ENCODE data around the gene SH3PXD2A. TPM values are rescaled to one million over a fixed set of nuclear protein-coding genes. Genes with fewer than 3 reads are reported as not detected.

SH3PXD2A gene
- total and polyA plus RNA-seq, 12 donors: 5.7 to 34.5 (median 19.2) TPM

DNA sequence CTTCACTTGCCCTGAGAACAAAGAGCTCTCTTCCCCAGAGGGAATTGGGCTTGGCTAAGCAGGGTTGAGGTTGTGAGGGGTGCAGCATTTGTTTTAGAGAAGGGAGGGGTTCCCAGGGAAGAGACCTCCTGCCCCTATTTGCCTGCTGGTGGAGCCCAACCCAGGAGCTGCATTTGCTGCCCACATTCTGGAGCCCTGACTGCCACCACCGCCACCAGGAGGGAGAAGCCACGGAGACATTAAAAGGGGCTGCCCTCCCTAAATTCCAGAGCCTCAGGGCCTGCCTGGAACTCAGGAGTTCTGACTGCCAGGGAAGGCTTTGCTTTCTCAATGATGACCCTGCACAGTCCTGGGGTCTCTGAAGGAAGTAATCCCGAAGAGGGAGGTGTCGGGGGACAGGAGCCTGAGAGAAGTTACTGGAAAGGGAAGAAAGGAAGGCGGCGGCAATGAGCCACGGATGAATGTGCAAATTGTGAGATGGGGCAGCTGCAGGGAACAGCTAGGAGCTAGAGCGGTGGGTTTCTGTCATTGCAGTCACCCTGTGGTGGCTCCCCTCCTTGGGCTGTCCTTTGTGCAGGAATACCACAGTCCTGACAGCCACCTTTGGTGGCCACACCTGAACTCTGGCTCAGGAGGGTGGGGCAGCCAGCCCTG is 310.6 kb downstream of the SH3PXD2A start:
- Histone ChIP-seq H3K9me3 (replicated peaks in 1 of 3) (no peaks in the 10 kb centered on the region), H3K4me1 (replicated peaks in 1 of 2) (peaks cover 0 to 9% of the 10 kb centered on the region in 2 donors), H3K27me3 (no peaks in the 10 kb centered on the region), H3K4me3 (no peak overlapping the region), H3K27ac (no peak overlapping the region), H3K36me3 (replicated peaks in 1 of 2) (no peaks in the 10 kb centered on the region)
- intact Hi-C loops (cut with DNase I): no loop called here
- DNase-seq: peak in 1 of 7 donors; percentile 46
- TF ChIP-seq POLR2A (IDR thresholded peaks at IDR 0.05): no peak
- TF ChIP-seq, protein P1, sequence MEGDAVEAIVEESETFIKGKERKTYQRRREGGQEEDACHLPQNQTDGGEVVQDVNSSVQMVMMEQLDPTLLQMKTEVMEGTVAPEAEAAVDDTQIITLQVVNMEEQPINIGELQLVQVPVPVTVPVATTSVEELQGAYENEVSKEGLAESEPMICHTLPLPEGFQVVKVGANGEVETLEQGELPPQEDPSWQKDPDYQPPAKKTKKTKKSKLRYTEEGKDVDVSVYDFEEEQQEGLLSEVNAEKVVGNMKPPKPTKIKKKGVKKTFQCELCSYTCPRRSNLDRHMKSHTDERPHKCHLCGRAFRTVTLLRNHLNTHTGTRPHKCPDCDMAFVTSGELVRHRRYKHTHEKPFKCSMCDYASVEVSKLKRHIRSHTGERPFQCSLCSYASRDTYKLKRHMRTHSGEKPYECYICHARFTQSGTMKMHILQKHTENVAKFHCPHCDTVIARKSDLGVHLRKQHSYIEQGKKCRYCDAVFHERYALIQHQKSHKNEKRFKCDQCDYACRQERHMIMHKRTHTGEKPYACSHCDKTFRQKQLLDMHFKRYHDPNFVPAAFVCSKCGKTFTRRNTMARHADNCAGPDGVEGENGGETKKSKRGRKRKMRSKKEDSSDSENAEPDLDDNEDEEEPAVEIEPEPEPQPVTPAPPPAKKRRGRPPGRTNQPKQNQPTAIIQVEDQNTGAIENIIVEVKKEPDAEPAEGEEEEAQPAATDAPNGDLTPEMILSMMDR (IDR thresholded peaks at IDR 0.05): no peak
- 90 to 97% (median 92%) methylated on average over 6 to 8 of the region's 8 CpGs for WGBS, 4 donors

Small RNA genes within 50 kb of the gene (small RNA-seq; reads per million reads assigned to genes)
- 0 reads per million in 2 donors for gene RF00019

Other genes with a start within 250 kb of the SH3PXD2A start
- 10 to 100 TPM; 24.5 to 73.6 (median 37.5) TPM for gene STN1, start 62.6 kb upstream of the SH3PXD2A start, total RNA-seq
- 10 to 100 TPM; 14.8 to 38.5 (median 18.8) TPM for gene STN1, start 62.6 kb upstream of the SH3PXD2A start, polyA plus RNA-seq
- 10 to 100 TPM; 21.5 to 75.4 (median 34.6) TPM for gene SLK, start 111.6 kb upstream of the SH3PXD2A start, total RNA-seq
- 10 to 100 TPM in 2 of 3 donors, 1 to 10 TPM in 1; 6.7 to 32.2 (median 10.2) TPM for gene SLK, start 111.6 kb upstream of the SH3PXD2A start, polyA plus RNA-seq
- gene COL17A1, start 230.3 kb upstream of the SH3PXD2A start, total RNA-seq: under 1 TPM in 5 of 9 donors, not detected in 4; 0.11 to 0.97 (median 0.23) TPM
- gene COL17A1, start 230.3 kb upstream of the SH3PXD2A start, polyA plus RNA-seq: 1 to 10 TPM in 2 of 3 donors, under 1 TPM in 1; 0.40 to 2.2 (median 1.5) TPM

Data from adrenal gland (tissue), 12 donors.